Rectal smooth muscle tissue (tissue), 1 donor: ENCODE data around the gene ZMIZ1.

Experiments
- H3K27ac ChIP-seq: one replicate; pipeline ENCODE4 v1.7.0; 2013; ENCODE audit warnings: low read depth, low read length, inconsistent platforms
- H3K27me3 ChIP-seq: one replicate; pipeline ENCODE4 v1.7.0; 2013; ENCODE audit warnings: low read length; ENCODE audit not compliant: control insufficient read depth, insufficient read depth
- H3K36me3 ChIP-seq: one replicate; pipeline ENCODE4 v1.7.0; 2013; ENCODE audit warnings: low read length; ENCODE audit not compliant: control insufficient read depth, insufficient read depth
- H3K4me1 ChIP-seq: one replicate; pipeline ENCODE4 v1.7.0; 2013; ENCODE audit warnings: low read length; ENCODE audit not compliant: control insufficient read depth, insufficient read depth
- H3K4me3 ChIP-seq: one replicate; pipeline ENCODE4 v1.7.0; 2013; ENCODE audit warnings: low read length
- H3K9ac ChIP-seq: one replicate; pipeline ENCODE4 v1.7.0; 2013; ENCODE audit warnings: low read length

ZMIZ1 gene

GRCh38 chr10:79342811-79343561 lies 274.2 kb downstream of the ZMIZ1 start:
- Histone ChIP-seq H3K9ac (no peak overlapping the region), H3K27ac (no peak overlapping the region), H3K36me3 (no peaks in the 10 kb centered on the region), H3K4me1 (peaks cover 4% of the 10 kb centered on the region), H3K4me3 (no peak overlapping the region), H3K27me3 (no peaks in the 10 kb centered on the region)

GRCh38 chr10:79344502-79345195 lies 275.9 kb downstream of the ZMIZ1 start:
- Histone ChIP-seq H3K9ac (no peak overlapping the region), H3K4me1 (peaks cover 7% of the 10 kb centered on the region), H3K4me3 (no peak overlapping the region), H3K36me3 (peaks cover 4% of the 10 kb centered on the region), H3K27me3 (no peaks in the 10 kb centered on the region), H3K27ac (no peak overlapping the region)

GRCh38 chr10:79345241-79346011 lies 276.7 kb downstream of the ZMIZ1 start:
- Histone ChIP-seq H3K27me3 (no peaks in the 10 kb centered on the region), H3K36me3 (peaks cover 11% of the 10 kb centered on the region), H3K9ac (no peak overlapping the region), H3K4me1 (peaks cover 7% of the 10 kb centered on the region), H3K27ac (no peak overlapping the region), H3K4me3 (no peak overlapping the region)

- Histone ChIP-seq H3K27me3 (no peaks in the 10 kb centered on the region), H3K4me3 (no peak overlapping the region), H3K36me3 (peaks cover 16% of the 10 kb centered on the region), H3K27ac (no peak overlapping the region), H3K9ac (no peak overlapping the region), H3K4me1 (peaks cover 7% of the 10 kb centered on the region)
These were observed 277.2 kb downstream of the ZMIZ1 start for GRCh38 chr10:79346012-79346340.

DNA sequence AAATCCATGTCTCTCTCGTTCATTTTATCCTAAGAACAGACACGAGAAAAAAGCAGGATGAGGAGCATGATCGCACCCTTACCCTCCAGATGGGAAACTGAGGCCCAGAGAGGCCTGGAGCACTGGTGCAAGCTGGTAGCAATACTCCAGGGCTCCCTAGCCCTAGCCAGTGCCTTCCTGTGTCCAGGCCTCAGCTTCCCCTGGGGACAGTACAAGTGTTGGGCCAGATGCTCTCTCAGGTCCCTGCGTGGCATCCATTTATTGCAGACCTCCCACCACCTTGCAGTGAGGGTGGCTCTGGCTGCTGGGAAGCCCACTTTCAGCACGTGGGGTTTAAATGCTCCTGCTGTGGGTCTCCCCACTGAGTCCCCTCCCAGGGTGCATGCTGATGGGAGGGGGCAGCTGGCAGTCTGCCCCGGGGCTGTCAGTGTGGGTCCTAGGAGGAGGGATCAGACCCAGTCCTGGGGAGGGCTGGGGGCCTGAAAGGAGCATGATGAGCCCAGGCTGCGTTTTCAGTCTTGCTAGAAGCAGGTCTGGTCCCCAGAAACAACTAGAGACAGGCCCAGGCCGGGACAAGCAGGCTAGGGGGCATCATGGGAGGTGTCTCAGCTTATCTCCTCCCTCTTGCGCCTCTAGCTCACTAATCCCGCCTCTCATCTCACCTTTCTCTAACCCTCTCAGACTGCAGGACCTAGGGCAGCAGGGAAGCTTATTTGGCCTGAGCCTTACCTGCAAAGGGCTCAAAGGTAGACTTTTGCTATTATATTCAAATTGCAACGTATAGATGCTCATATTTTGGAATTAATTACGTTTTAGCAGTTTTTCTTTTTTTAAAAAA lies 277.8 kb downstream of the ZMIZ1 start:
- Histone ChIP-seq H3K4me1 (peaks cover 7% of the 10 kb centered on the region), H3K36me3 (peaks cover 19% of the 10 kb centered on the region), H3K27ac (no peak overlapping the region), H3K27me3 (no peaks in the 10 kb centered on the region), H3K4me3 (no peak overlapping the region), H3K9ac (no peak overlapping the region)

DNA sequence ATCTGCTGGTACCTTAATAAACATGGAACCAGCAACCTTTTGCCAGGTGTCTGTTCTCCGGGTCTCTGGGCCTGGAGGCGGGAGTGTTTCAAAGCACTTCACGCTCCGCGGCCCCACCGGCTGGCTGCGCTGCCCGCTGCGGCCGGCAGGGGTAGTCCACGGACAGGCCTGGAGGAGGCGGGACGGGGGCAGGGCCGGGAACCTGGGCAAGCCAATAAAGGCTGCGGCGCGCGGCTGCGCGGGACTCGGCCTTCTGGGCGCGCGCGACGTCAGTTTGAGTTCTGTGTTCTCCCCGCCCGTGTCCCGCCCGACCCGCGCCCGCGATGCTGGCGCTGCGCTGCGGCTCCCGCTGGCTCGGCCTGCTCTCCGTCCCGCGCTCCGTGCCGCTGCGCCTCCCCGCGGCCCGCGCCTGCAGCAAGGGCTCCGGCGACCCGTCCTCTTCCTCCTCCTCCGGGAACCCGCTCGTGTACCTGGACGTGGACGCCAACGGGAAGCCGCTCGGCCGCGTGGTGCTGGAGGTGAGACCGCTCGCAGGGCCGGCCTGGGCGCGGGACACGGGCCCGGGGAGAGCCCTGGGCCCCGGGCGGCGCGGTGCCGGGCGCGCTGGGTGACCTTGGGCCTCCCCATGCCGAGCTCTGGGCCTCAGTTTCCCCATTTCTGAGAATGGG lies 278.6 kb downstream of the ZMIZ1 start, which contains the start of gene PPIF:
PPIF (plus strand) TSS at position 244 of the 668 bp plus-strand sequence; CDS start at position 324, 80 bp downstream.
- no peaks in the 10 kb centered on the region for H3K27me3 ChIP-seq
- H3K4me3 ChIP-seq: peak within 1 kb of the TSS; percentile 89
- peaks cover 7% of the 10 kb centered on the region for H3K4me1 ChIP-seq
- peak within 1 kb of the TSS; percentile 82 for H3K9ac ChIP-seq
- H3K36me3 ChIP-seq: peaks cover 27% of the 10 kb centered on the region
- H3K27ac ChIP-seq: peak within 1 kb of the TSS; percentile 87

GRCh38 chr10:79347894-79348639 lies 279.3 kb downstream of the ZMIZ1 start:
- Histone ChIP-seq H3K36me3 (peaks cover 29% of the 10 kb centered on the region), H3K27ac (peak overlapping the region; percentile 87), H3K4me3 (peak overlapping the region; percentile 89), H3K27me3 (no peaks in the 10 kb centered on the region), H3K4me1 (peaks cover 7% of the 10 kb centered on the region), H3K9ac (peak overlapping the region; percentile 82)

DNA sequence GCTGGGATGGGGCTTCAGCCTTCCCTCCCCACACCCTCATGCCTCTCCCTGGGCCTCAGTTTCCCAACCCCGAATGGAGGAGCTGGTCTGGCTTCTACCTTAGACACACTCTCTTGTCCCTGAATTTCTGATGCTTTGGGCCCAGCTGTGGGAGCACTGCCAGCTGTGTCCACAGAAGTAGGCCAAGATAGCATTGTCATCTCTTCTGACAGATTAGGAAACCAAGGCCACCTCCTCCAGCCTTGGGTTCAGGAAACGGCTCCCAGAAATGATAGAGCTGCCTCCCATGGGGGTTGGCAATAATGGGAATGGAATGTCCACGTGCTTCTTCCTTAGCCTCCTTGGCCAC lies 279.8 kb downstream of the ZMIZ1 start:
- peaks cover 35% of the 10 kb centered on the region for H3K36me3 ChIP-seq
- H3K4me3 ChIP-seq: peak overlapping the region; percentile 89
- H3K27me3 ChIP-seq: no peaks in the 10 kb centered on the region
- H3K4me1 ChIP-seq: peaks cover 7% of the 10 kb centered on the region
- H3K27ac ChIP-seq: no peak overlapping the region
- H3K9ac ChIP-seq: no peak overlapping the region

GRCh38 chr10:79349072-79349491 lies 280.3 kb downstream of the ZMIZ1 start:
- Histone ChIP-seq H3K4me1 (peaks cover 7% of the 10 kb centered on the region), H3K27me3 (no peaks in the 10 kb centered on the region), H3K27ac (no peak overlapping the region), H3K36me3 (peaks cover 39% of the 10 kb centered on the region), H3K4me3 (peak overlapping the region; percentile 89), H3K9ac (no peak overlapping the region)

DNA sequence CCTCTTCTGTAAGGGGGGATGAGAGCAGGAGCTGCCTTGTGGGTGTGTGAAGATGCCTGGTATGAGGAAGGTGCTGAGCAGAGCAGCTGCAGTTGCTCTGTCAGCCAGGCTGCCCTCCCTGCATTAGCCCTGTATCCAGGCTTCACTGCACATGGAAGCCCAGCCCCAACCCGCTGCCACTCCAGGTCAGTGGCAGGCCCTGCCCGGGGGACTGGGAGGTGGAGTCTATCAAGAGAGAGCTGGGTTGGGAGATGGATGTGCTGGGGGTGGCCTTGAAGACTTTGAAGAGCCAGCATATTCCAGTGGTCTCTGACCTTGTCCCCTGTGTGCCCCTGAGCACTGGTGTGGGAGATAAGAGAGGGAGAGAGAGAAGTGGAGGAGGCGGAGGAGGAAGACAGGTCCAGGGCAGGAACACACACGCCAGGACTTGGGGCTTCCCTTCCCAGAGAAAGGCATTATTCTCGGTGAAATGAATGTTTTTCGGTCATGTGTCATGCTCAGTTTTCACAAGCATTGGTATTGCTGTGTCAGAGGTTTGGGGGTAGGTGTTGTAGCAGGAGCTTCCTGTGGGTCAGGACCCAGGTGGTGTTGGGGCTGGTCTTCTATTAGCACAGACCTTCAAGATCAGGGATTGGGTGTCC lies 281.1 kb downstream of the ZMIZ1 start:
- H3K27me3 ChIP-seq: no peaks in the 10 kb centered on the region
- H3K4me3 ChIP-seq: no peak overlapping the region
- peaks cover 47% of the 10 kb centered on the region for H3K36me3 ChIP-seq
- H3K27ac ChIP-seq: no peak overlapping the region
- peaks cover 7% of the 10 kb centered on the region for H3K4me1 ChIP-seq
- H3K9ac ChIP-seq: no peak overlapping the region
